HUES64 (cell line): Measurements from ENCODE around the gene FAM120B.

Experiments
- H3K27ac ChIP-seq: 2 replicates; pipeline ENCODE4 v1.7.0; 2013; ENCODE audit warnings: low read depth, low read length, inconsistent platforms
- H3K27me3 ChIP-seq: 2 replicates; pipeline ENCODE4 v1.6.1; 2013; ENCODE audit warnings: mild to moderate bottlenecking, low read length; ENCODE audit not compliant: insufficient read depth
- H3K36me3 ChIP-seq: 2 replicates; pipeline ENCODE4 v1.6.1; 2013; ENCODE audit warnings: mild to moderate bottlenecking, low read length; ENCODE audit not compliant: insufficient read depth
- H3K4me1 ChIP-seq: 2 replicates; pipeline ENCODE4 v1.6.1; 2013; ENCODE audit warnings: mild to moderate bottlenecking, low read length, moderate library complexity; ENCODE audit not compliant: insufficient read depth
- H3K4me3 ChIP-seq: 2 replicates; pipeline ENCODE4 v1.5.1; 2013; ENCODE audit warnings: mild to moderate bottlenecking, low read length, moderate library complexity
- H3K9ac ChIP-seq: 2 replicates; pipeline ENCODE4 v1.6.1; 2013; ENCODE audit warnings: mild to moderate bottlenecking, low read depth, low read length
- H3K9me3 ChIP-seq: 2 replicates; pipeline ENCODE4 v1.6.1; 2013; ENCODE audit warnings: low read depth, low read length; ENCODE audit not compliant: insufficient read depth
- WGBS: fragments of 150-250, 120-280 bp; methylation state at CpG from one replicate; pipeline ENCODE4 v1.1.7; 2013; ENCODE audit warnings: missing lambda C conversion rate; 5-methylcytosine and 5-hydroxymethylcytosine counted together

The FAM120B gene

DNA sequence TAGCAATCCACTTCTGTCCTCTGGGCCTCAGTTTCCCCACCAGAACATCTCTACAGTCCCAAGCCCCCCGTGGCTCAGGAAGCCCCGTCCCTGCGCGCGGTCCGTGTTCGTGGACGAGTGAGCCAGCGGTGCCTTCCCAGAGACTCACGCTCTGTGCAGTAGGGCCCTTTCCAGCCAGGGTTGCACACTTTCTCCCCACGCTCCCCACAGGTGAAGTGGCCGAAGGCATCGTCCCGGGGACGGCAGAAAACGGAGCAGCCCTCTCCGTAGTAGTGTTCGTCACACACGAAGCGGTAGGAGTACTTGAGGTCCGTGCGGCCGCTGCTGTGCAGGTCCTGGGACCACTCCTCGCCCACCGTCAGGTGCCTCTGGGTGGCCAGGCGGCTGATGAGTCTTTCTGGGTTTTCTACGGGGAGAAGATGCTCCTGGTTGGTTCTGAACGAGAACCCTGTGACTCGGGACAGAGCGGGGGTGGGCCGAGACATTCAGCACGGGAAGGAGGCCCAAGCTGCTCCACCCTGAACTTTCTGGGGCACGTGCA is 18.4 kb upstream of the FAM120B start:
- no peak overlapping the region for H3K27ac ChIP-seq

DNA sequence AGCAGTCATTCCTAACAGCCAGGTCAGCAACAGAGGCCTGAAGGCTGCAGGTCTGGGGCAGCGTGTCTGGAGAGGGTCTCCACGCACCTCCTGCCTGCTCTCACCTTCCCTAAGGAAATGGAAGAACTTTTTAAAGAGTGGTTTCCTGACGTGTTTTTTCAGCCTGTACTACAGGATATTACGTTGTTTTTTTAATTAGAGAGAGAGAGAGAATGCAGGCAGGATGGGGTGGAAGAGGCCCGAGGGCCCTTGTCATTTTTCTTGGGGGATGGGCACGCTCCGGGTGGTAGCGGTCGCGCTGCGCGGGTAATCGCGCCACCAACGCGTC is 17.7 kb upstream of the FAM120B start:
- Histone ChIP-seq H3K4me3 (peak overlapping the region; percentile 61), H3K9ac (no peak overlapping the region), H3K36me3 (peaks cover 8% of the 10 kb centered on the region; the same call in 1 of the 2 replicates), H3K4me1 (peaks cover 47% of the 10 kb centered on the region), H3K27me3 (peaks cover 89% of the 10 kb centered on the region), H3K9me3 (no peaks in the 10 kb centered on the region), H3K27ac (no peak overlapping the region)
- 2% methylated on average over 16 of the region's 16 CpGs for WGBS

More for the DNA sequence above, 18.4 kb upstream of the FAM120B start:
- H3K4me3 ChIP-seq = peak overlapping the region; percentile 61
- H3K27me3 ChIP-seq = peaks cover 83% of the 10 kb centered on the region
- peaks cover 41% of the 10 kb centered on the region for H3K4me1 ChIP-seq
- 36% methylated on average over 33 of the region's 33 CpGs for WGBS
- no peak overlapping the region for H3K9ac ChIP-seq
- no peaks in the 10 kb centered on the region for H3K9me3 ChIP-seq
- peaks cover 8% of the 10 kb centered on the region; the same call in 1 of the 2 replicates for H3K36me3 ChIP-seq

DNA sequence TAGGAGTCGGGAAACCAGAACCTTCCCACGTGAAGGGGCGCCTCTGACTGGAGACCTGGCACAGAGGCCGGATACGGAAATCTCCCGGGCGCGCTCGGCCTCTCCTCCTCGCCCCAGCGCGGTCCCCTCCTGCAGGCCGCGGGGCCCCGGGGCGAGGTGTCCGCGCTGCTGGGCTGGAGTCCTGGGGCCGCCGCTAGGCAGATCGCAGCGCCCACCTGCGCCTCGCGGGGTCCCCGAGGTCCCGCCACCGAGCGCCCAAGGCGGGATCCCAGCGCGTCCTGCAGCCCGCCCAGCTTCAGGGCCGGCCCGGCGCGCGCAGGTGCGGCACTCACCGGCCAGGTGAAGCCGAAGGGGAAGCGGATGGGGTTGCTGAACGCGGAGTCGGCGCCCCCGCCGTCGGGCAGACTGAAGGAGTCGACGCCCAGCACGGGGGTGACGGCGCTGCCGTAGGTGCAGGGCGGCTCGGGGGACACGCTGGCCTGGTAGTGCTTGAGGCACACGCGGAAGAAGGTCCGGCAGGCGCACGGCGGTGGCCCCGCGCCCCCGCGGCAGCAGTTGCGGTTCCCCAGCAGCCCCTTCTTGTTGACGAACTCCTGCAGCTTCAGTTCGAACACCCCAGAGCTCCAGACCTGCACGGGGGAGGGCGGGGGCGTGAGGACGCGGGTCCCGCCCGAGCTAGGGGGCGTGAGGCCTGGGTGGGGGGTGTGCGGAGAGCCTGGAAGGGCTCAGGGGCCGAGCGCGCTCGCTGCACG is 17.2 kb upstream of the FAM120B start:
- peak overlapping the region; percentile 61 for H3K4me3 ChIP-seq
- H3K9me3 ChIP-seq = no peaks in the 10 kb centered on the region
- no peak overlapping the region for H3K27ac ChIP-seq
- H3K9ac ChIP-seq = no peak overlapping the region
- peaks cover 53% of the 10 kb centered on the region for H3K4me1 ChIP-seq
- peaks cover 95% of the 10 kb centered on the region for H3K27me3 ChIP-seq
- under 1% methylated on average over 85 of the region's 85 CpGs for WGBS
- H3K36me3 ChIP-seq = peaks cover 8% of the 10 kb centered on the region; the same call in 1 of the 2 replicates

DNA sequence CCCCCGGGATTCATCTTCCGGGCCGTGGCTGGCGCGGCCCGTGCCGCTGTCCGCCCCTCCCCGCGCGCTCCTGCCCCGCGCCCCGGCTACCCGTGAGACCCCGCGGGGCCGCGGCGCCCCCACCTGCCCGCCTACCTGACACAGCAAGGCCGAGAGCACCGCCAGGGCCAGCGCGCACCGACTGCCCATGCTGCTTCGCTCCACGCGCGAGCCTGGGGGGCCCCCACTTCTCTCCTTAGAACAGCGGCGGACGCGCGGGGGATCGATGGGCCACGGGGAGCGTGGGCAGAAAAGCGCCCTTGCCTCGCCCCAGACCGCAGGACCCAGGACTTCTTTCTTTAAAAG is 16.6 kb upstream of the FAM120B start:
- Histone ChIP-seq H3K9me3 (no peaks in the 10 kb centered on the region), H3K36me3 (peaks cover 4% of the 10 kb centered on the region; the same call in 1 of the 2 replicates), H3K4me1 (peaks cover 58% of the 10 kb centered on the region), H3K9ac (peak overlapping the region; percentile 39; the same call in 1 of the 2 replicates), H3K27me3 (peaks cover 99% of the 10 kb centered on the region), H3K4me3 (peak overlapping the region; percentile 61), H3K27ac (no peak overlapping the region)
- under 1% methylated on average over 41 of the region's 41 CpGs for WGBS

DNA sequence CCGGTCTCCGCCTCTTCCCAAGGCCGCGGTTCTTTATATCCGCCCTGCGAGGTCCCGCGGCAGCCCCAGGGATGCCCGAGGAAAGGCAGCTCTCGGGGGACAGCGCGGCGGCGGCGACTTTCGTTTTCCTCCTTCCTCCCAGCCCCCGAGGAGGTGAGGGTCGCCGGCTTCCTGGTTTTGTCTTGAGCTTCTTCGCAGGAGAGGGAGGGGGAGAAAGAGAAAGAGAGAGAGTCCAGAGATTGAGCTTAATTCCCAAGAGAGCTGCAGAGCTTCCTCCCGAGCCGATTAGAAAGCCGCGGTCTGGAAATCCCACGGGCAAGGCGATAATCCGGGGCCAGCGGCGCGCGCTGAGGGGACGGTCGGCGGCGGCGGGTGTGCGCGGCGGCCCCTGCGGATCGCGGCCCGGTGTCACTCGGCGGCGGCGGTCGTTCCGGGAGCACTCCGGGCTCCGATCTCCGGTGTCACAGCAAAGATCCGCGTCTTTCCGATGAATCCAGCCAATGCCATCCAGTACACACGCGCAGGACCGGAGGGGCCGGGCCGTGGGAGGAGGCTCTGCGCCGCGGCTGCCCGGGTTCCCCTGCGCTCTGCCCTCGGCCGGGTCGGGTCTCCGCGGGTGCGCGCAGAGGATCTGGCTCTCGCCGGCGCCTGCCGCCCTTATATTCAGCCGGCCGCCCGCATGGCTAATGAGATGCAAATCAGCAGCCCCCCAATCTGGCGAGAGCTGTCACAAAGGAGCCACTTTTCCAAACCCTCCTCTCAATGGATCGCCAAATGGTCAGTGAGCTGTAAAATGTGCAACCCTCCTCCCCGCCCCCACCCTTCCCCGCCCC is 16.0 kb upstream of the FAM120B start, which contains the start of gene DLL1:
TSS of gene DLL1 (minus strand) at position 783 of the 833 bp plus-strand sequence. CDS start 939 bp downstream, outside the sequence.
- Histone ChIP-seq H3K4me3 (peak within 1 kb of the TSS; percentile 61), H3K36me3 (peaks cover under 1% of the 10 kb centered on the region; the same call in 1 of the 2 replicates), H3K9ac (peak within 1 kb of the TSS; percentile 49), H3K9me3 (no peaks in the 10 kb centered on the region), H3K27ac (peak within 1 kb of the TSS; percentile 53; the same call in 1 of the 2 replicates), H3K4me1 (peaks cover 62% of the 10 kb centered on the region), H3K27me3 (peaks cover 99% of the 10 kb centered on the region)
- WGBS = under 1% methylated on average over 80 of the region's 83 CpGs

DNA sequence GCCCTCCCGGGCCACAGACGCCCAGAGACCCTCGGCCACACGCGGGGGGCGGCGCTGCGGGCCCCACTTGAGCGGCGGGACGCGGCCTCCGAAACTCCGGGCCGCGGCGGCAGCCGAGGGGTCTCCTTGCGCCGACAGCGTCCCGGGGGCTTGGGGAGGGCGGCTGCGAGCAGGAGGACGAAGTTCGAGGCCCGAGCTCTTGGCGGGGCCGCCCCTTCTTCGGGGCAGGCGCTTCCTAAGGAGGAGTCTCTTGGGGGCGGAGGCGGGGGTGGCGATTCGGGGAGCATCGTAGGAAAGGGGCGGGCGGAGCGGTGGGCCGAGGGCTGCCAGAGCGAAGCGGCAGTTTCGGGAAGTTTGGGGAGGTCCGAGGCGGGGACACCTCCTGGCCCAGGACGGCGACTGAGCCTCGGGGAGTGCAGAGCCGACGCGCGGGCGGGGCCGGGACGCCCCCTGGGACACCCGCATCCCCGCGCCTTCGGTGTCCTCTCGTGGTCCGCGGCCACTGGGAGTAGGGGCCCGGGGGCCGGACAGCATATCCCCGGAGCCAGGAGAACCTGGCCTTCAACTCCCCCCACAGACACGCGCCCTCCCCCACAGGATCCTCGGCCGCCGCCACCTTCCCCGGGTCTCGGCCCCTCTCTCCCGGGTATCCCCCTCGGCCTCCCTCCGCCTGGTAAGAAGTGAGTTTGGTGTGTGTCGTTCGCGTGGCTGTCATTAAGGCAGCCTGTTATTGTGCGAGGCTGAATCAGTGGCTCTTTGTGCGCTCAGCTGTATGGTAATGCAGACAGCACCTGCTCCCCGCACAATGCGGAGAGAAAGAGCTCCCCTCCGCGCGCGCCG is 15.1 kb upstream of the FAM120B start:
- WGBS = under 1% methylated on average over 87 of the region's 87 CpGs
- Histone ChIP-seq H3K9ac (peak overlapping the region; percentile 49), H3K4me3 (peak overlapping the region; percentile 59), H3K36me3 (no peaks in the 10 kb centered on the region), H3K27ac (peak overlapping the region; percentile 53; the same call in 1 of the 2 replicates), H3K9me3 (no peaks in the 10 kb centered on the region), H3K27me3 (peaks cover 99% of the 10 kb centered on the region), H3K4me1 (peaks cover 54% of the 10 kb centered on the region)

DNA sequence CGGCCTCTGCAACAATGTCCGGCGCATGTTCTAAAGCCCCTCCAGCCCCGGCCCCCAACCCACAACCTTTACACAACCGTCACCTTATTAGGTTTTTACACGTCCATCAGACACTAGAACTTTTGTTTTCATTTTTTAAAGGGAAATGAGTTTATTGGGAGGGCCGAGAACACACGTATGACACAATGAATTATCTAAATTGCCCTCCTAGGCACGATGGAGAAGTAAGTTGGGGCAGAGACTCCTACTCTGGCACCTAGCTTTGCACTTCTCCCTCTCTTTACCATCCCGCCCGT is 14.5 kb upstream of the FAM120B start:
- WGBS = 2% methylated on average over 5 of the region's 11 CpGs
- peaks cover 99% of the 10 kb centered on the region for H3K27me3 ChIP-seq

DNA sequence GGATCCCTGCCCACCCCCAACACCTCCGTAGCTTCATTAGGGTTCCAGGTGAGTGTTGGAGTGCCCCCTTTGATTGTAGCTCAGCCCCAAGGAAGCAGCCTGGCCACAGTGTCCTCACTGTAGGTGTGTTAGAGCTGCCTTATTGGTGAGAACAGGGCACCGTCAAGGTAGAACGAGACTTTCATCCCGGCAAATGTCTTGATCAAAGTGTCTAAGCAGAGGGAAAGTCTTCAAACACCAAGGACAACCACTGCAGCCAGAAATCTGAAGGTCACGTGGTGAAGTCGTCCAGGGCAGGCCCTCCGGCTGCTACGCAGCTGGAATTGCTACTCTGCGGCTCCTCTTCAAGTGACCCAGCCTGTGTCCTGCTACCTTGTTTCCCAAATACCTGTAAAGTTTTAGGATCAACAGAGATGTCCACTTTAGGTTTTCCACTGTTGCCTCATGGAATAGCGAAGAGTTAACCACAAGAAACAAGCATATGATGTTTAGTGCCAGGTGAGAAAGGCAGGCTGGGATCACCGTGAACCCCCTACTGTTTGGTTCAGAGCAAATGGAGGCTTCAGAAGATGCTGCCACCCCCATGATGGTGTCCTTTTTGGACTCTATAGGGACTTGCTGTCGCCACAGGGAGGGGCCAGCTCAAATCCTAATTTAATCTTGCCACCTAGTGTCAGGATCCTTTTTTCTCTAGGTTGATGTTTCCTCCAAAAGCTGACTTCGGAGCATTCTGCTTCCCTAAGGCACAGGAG is 14.0 kb upstream of the FAM120B start:
- peaks cover 99% of the 10 kb centered on the region for H3K27me3 ChIP-seq
- H3K4me1 ChIP-seq = peaks cover 49% of the 10 kb centered on the region
- H3K36me3 ChIP-seq = no peaks in the 10 kb centered on the region
- H3K4me3 ChIP-seq = peak overlapping the region; percentile 59
- H3K27ac ChIP-seq = no peak overlapping the region
- 3% methylated on average over 13 of the region's 13 CpGs for WGBS
- H3K9me3 ChIP-seq = no peaks in the 10 kb centered on the region
- no peak overlapping the region for H3K9ac ChIP-seq

More for the DNA sequence above, 14.5 kb upstream of the FAM120B start:
- H3K9me3 ChIP-seq = no peaks in the 10 kb centered on the region
- H3K27ac ChIP-seq = no peak overlapping the region
- peak overlapping the region; percentile 59 for H3K4me3 ChIP-seq
- no peaks in the 10 kb centered on the region for H3K36me3 ChIP-seq
- H3K9ac ChIP-seq = no peak overlapping the region
- peaks cover 50% of the 10 kb centered on the region for H3K4me1 ChIP-seq

DNA sequence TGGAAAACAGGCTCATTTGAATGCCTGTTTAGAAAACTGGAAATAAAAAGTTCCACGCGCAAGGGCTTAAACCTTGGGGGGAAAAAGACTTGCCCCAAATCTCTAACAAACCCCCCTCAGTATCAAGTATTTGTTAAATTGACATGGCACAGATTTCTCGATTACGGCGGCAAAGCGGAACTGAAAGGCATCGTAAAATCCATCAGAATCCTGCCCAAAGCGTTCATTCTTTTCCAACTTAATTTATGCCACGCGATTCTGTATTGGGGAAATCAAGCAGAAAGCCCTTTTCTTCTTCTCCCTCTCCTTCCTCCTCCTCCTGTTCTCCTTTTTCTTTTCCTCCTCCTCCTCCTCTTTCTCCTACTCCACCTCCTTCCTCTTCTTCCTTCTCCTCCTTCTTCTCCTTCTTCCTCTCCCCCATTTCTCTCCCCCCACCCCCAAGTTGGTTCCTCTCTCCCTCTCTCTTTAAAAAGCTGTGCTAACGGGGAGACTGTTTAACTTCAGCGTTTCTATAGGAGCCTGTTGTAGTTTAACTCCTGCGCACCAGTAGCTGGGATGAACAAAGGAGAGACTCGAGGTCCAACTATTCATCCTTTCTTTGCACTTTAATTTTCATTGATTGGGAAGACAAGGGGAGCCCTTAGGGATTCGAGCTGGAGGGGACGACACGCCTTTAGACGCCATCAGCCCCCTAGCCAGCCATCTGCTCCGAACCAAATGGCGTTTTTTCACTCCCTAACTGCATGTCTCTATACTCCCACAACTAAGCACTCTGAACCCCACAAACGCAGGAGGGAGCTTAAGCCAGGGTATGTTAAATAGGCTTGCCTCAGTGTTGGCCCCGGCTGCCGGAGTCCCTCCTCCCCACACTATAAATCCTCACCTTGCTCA is 13.0 kb upstream of the FAM120B start:
- 9% methylated on average over 22 of the region's 23 CpGs for WGBS
- H3K9me3 ChIP-seq = no peaks in the 10 kb centered on the region
- peaks cover 49% of the 10 kb centered on the region for H3K4me1 ChIP-seq
- H3K4me3 ChIP-seq = peak overlapping the region; percentile 29
- peaks cover 94% of the 10 kb centered on the region for H3K27me3 ChIP-seq
- no peaks in the 10 kb centered on the region for H3K36me3 ChIP-seq
- H3K9ac ChIP-seq = no peak overlapping the region
- H3K27ac ChIP-seq = no peak overlapping the region
